Measurements from ENCODE around the gene RPL38.

The RPL38 gene

DNA sequence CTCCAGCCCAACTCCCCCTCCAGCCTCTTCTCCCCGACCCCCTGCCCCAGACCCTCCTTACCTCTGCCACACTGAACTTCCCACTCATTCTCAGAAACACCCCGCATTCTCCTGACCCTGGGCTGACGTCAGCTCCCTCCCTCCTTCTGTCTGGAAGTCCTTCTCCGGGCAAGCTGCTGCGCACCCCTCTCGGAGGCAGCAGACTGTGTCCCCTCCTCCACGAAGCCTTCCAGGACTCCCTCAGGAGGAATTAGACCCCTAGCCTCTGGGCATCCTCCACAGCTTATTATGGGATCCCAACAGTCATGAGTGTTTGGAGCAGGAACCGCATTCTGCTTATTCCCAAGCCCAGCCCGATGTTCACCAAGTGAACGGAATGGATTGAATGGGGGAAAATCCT lies 3.4 kb upstream of the RPL38 start:
- no peak overlapping the region for H3K27ac ChIP-seq
- TF ChIP-seq, protein P1, sequence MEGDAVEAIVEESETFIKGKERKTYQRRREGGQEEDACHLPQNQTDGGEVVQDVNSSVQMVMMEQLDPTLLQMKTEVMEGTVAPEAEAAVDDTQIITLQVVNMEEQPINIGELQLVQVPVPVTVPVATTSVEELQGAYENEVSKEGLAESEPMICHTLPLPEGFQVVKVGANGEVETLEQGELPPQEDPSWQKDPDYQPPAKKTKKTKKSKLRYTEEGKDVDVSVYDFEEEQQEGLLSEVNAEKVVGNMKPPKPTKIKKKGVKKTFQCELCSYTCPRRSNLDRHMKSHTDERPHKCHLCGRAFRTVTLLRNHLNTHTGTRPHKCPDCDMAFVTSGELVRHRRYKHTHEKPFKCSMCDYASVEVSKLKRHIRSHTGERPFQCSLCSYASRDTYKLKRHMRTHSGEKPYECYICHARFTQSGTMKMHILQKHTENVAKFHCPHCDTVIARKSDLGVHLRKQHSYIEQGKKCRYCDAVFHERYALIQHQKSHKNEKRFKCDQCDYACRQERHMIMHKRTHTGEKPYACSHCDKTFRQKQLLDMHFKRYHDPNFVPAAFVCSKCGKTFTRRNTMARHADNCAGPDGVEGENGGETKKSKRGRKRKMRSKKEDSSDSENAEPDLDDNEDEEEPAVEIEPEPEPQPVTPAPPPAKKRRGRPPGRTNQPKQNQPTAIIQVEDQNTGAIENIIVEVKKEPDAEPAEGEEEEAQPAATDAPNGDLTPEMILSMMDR (conservative IDR thresholded peaks at IDR 0.05), result no peak
- TF ChIP-seq ZFX (IDR thresholded peaks at IDR 0.05), result no peak

DNA sequence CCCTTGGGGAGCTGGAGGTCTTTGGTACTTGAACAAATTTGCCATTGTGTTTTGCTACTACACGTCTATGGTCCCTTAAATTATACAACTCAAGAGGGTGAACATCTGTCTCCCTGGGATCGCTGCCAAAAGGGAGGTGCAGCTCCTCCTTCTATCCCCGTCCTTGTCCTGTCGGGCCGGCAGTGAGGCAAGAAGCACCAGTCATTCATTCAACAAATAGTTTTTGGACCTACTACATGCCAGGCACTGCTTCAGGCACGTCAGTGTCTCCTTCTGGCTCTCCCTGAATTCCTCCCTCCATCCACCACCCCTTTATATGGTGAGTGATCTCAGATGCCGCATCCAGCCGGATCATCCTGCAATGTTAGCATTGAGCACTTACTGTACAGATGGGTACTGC lies 2.2 kb upstream of the RPL38 start:
- TF ChIP-seq, protein P1 (conservative IDR thresholded peaks at IDR 0.05), result no peak
- no peak for TF ChIP-seq ZFX (IDR thresholded peaks at IDR 0.05)
- no peak overlapping the region for H3K27ac ChIP-seq

DNA sequence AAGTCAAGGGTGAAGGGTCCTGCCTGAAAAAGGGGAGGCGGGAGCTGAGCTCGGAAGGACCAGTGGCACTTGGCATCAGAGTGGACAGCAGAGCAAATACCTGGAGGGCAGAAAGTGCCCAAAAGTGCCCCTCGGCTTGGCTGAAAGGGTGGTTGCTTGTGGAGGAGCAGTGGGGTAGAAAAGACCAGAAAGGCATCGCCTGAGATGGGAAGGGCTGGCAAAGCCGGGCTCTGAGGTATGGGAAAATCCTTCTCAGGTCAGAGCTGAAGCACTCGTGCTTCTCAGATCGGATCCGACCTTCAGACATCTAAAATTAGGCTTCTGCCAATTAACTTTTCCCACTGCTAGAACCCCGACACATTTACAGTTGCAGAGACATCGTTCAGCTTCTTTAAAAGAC lies 1.5 kb upstream of the RPL38 start:
- H3K27ac ChIP-seq, result no peak overlapping the region
- no peak for TF ChIP-seq ZFX (IDR thresholded peaks at IDR 0.05)
- TF ChIP-seq, protein P1 (conservative IDR thresholded peaks at IDR 0.05), result no peak

DNA sequence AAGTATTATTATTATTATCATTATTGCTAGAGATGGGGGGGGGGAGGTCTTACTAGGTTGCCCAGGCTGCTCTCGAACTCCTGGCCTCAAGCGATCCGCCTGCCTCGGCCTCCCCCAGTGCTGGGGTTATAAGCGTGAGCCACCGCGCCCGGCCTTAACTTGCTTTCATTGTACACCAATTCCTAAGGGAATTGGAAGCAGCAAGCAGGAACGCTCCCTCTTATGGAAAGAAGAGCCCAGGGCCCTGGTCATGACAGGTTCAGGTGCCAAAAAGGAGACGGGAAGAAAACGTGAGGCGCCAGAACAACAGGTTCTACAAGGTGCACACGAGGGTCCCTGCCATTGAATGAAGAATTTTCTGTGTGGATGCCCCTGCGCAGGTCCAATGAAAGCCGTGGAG lies 540 bp upstream of the RPL38 start:
- TF ChIP-seq, protein P1 (conservative IDR thresholded peaks at IDR 0.05), result no peak
- TF ChIP-seq ZFX (IDR thresholded peaks at IDR 0.05), result no peak
- no peak overlapping the region for H3K27ac ChIP-seq

DNA sequence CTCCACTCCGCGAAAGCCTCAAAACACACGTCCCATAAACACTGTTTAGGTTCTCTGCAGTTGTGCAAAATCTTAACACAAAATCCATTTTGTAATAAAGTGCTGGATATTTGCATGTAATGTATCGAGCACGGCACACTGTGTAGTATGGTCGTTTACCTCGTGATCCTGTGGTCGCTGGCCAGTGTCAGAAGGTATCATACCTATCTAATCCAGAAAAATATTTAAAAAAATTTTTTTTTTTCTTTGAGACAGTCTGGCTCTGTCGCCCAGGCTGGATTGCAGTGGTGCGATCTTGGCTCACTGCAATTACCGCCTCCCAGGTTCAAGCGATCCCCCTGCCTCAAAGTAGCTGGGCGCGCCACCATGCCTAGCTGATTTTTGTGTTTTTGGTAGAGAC lies 996 bp downstream of the RPL38 start:
- TF ChIP-seq, protein P1 (conservative IDR thresholded peaks at IDR 0.05), result no peak
- TF ChIP-seq ZFX (IDR thresholded peaks at IDR 0.05), result no peak
- H3K27ac ChIP-seq, result peak overlapping the region; percentile 96

DNA sequence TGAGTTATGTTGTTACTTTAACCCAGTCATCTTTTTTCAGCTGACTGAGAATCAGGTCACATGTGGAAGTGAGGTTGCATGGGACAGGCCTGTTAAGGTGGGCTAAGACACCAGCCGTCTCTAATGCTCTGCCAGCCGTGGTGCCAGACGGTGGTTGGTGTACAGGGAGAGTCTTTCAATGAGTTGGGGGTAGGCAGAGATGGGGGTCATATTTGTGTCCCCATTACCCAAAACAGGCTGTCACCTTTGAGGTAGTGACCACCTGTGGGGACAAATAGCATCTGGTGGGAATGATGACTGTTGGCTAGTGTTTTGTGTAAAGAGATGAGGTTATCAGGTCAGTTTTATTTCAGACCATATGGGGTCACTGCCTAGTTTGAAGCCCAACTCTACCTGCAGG lies 1.8 kb downstream of the RPL38 start:
- TF ChIP-seq ZFX (IDR thresholded peaks at IDR 0.05), result no peak
- TF ChIP-seq, protein P1 (conservative IDR thresholded peaks at IDR 0.05), result no peak
- peak overlapping the region; percentile 96 for H3K27ac ChIP-seq

DNA sequence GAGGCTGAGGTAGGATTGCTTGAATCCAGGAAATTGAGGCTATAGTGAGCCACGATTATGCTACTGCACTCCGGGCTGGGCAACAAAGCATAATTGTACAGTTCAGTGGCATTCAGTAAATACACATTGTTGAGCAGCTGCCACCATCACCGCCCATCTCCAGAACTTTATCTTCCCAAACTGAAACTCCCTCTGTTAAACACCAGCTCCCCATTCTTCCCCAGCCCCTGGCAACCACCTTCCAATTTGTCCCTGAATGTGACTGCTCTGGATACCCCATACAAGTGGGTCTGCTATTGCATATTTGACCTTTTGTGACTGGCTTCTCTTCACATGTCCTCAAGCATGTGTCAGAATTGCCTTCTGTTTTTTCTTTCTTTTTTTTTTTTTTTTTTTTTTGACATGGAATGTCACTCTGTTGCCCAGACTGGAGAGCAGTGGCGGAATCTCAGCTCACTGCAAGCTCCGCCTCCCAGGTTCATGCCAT lies 2.9 kb downstream of the RPL38 start:
- H3K27ac ChIP-seq, result no peak overlapping the region
- TF ChIP-seq, protein P1 (conservative IDR thresholded peaks at IDR 0.05), result no peak
- no peak for TF ChIP-seq ZFX (IDR thresholded peaks at IDR 0.05)

All from C4-2B (cell line).